Caco-2 (cell line): Measurements from ENCODE around the gene STIM2. TPM values are rescaled to one million over a fixed set of nuclear protein-coding genes. Genes with fewer than 3 reads are reported as not detected.

ENCODE experiments used
- BruUV-seq: library from RNA; stranded (reverse); fragments of 400-500 nt; replicated peaks from 2 replicates; lab custom pipeline; 2021; lab: Mats Ljungman, UMichigan
- CTCF ChIA-PET: fragments of 300-600 bp; sonication (Branson Sonifier 250); formaldehyde crosslinking; loops from one replicate; lab custom pipeline; 2022; ENCODE audit warnings: antibody characterized with exemption; lab: Charles Lee
- POLR2A ChIA-PET: fragments of 300-600 bp; sonication (Branson Sonifier 250); formaldehyde crosslinking; loops from one replicate; lab custom pipeline; 2022; ENCODE audit warnings: antibody characterized with exemption; lab: Charles Lee
- DNase-seq, 2 experiments: peaks; one replicate each; pipeline versions ENCODE4 v3.0.0 to v3.0.0-alpha.2; 2020 to 2022
- H3K27me3 ChIP-seq: replicated peaks from 2 replicates; pipeline ENCODE4 v1.6.0; 2011; ENCODE audit warnings: low read length; ENCODE audit not compliant: control insufficient read depth, insufficient read depth
- H3K36me3 ChIP-seq: 2 replicates; pipeline ENCODE4 v1.5.1; 2011; ENCODE audit warnings: low read length; ENCODE audit not compliant: control insufficient read depth, insufficient read depth
- H3K4me1 ChIP-seq: fragments of 250-450 bp; sonication (Bioruptor Pico); 2 replicates; pipeline ENCODE4 v1.5.1; 2020; ENCODE audit warnings: mild to moderate bottlenecking
- H3K4me3 ChIP-seq: 2 replicates; pipeline ENCODE4 v1.5.1; 2011; ENCODE audit warnings: low read depth, mild to moderate bottlenecking, control low read depth, low read length
- H3K9me3 ChIP-seq: fragments of 250-450 bp; sonication (Bioruptor Pico); 2 replicates; pipeline ENCODE4 v1.5.1; 2020; ENCODE audit warnings: mild to moderate bottlenecking, moderate library complexity
- H3K27ac Mint-ChIP-seq: one replicate; pipeline ENCODE4 v1.8.0; 2022; ENCODE audit warnings: mixed read lengths; ENCODE audit not compliant: unreplicated experiment
- H3K27me3 Mint-ChIP-seq: one replicate; pipeline ENCODE4 v1.8.0; 2022; ENCODE audit warnings: mixed read lengths; ENCODE audit not compliant: insufficient read depth, unreplicated experiment
- H3K36me3 Mint-ChIP-seq: one replicate; pipeline ENCODE4 v1.8.0; 2022; ENCODE audit warnings: mild to moderate bottlenecking, mixed read lengths; ENCODE audit not compliant: insufficient read depth, unreplicated experiment
- H3K4me1 Mint-ChIP-seq: one replicate; pipeline ENCODE4 v1.8.0; 2022; ENCODE audit warnings: low read depth, mixed read lengths; ENCODE audit not compliant: unreplicated experiment
- H3K4me3 Mint-ChIP-seq: one replicate; pipeline ENCODE4 v1.8.0; 2022; ENCODE audit warnings: mild to moderate bottlenecking, moderate library complexity, mixed read lengths; ENCODE audit not compliant: unreplicated experiment
- H3K9me3 Mint-ChIP-seq: one replicate; pipeline ENCODE4 v1.8.0; 2022; ENCODE audit warnings: mixed read lengths; ENCODE audit not compliant: unreplicated experiment
- intact Hi-C: fragments of 100-400 bp; cut with micrococcal nuclease; formaldehyde crosslinking; loops from one replicate; pipeline ENCODE4 v1.10.0; 2022; ENCODE audit not compliant: unreplicated experiment
- total RNA-seq: library from RNA; stranded (reverse); gene quantifications from 2 replicates; pipeline ENCODE4 v1.2.3, GENCODE V29; 2022
- TF ChIP-seq, protein P1 (sequence below), 2 experiments: fragments of 200-600 bp in 1 of 2; IDR thresholded peaks; 1 replicate in 1 of 2; 2 replicates in 1 of 2; pipeline versions ENCODE4 v1.5.1 to v1.8.0; 2011 to 2022; ENCODE audit warnings: antibody characterized with exemption in 1 of 2, control low read depth in 1 of 2, inconsistent platforms in 1 of 2, low read depth in 1 of 2, low read length in 1 of 2, mild to moderate bottlenecking in 1 of 2, moderate library complexity in 1 of 2; ENCODE audit not compliant: insufficient read depth in 1 of 2, severe bottlenecking in 1 of 2, unreplicated experiment in 1 of 2

The STIM2 gene
- total RNA-seq, 1 experiment from 2014 or later = 27.2 TPM

DNA sequence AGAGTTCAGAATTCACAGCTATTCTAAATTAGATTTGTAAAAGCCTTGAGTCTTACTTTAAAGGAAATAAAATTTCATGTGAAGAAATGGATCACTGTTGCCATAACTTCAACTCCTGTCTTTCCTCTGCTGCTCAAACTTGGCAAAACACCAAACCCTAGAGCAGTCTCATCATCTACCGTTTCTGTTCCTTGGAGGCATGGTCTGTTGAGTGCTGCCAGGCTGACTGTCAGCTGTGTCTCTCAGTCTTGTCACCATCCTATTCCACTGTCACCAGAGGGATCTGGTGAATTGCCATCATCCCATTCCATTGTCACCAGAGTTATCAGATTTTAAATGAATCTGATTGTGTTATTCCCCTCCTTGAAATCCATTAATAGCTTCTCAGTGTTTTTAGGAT lies 55.6 kb downstream of the STIM2 start:
- H3K4me1 Mint-ChIP-seq = no peaks in the 10 kb centered on the region
- POLR2A ChIA-PET = no interaction called here

DNA sequence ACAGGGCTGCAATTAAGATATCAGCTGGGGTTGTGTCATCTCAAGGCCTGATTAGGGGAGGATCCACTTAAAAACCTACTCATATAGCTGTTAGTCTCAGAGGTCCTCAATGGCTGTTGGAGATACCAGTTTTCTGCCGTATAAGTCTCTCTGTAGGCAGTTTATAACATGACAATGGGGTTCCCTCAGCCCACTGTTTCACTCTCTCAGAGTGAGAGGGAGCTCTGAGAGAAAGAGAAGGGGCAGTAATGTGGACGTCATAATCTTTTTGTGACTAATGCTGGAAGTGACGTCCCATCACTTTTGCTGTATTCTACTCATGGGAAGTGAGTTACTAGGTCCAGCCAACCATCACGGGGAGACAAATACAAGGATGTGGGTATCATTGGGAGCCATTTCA lies 70.3 kb downstream of the STIM2 start:
- no peak overlapping the region for H3K4me3 Mint-ChIP-seq
- DNase-seq = no peak
- no TSS peak for BruUV-seq
- Histone ChIP-seq H3K4me1 (no peaks in the 10 kb centered on the region), H3K27me3 (no peaks in the 10 kb centered on the region), H3K36me3 (no peaks in the 10 kb centered on the region), H3K9me3 (no peaks in the 10 kb centered on the region), H3K4me3 (no peak overlapping the region)
- CTCF ChIA-PET = no interaction called here
- no peaks in the 10 kb centered on the region for H3K36me3 Mint-ChIP-seq
- H3K9me3 Mint-ChIP-seq = no peaks in the 10 kb centered on the region
- H3K27me3 Mint-ChIP-seq = no peaks in the 10 kb centered on the region
- POLR2A ChIA-PET = no interaction called here
- TF ChIP-seq, protein P1, sequence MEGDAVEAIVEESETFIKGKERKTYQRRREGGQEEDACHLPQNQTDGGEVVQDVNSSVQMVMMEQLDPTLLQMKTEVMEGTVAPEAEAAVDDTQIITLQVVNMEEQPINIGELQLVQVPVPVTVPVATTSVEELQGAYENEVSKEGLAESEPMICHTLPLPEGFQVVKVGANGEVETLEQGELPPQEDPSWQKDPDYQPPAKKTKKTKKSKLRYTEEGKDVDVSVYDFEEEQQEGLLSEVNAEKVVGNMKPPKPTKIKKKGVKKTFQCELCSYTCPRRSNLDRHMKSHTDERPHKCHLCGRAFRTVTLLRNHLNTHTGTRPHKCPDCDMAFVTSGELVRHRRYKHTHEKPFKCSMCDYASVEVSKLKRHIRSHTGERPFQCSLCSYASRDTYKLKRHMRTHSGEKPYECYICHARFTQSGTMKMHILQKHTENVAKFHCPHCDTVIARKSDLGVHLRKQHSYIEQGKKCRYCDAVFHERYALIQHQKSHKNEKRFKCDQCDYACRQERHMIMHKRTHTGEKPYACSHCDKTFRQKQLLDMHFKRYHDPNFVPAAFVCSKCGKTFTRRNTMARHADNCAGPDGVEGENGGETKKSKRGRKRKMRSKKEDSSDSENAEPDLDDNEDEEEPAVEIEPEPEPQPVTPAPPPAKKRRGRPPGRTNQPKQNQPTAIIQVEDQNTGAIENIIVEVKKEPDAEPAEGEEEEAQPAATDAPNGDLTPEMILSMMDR (IDR thresholded peaks at IDR 0.05; ENCODE audit: insufficient read depth in 1 of 2, low read depth in 1 of 2, low read length in 1 of 2, severe bottlenecking in 1 of 2, unreplicated experiment in 1 of 2) = no peak
- intact Hi-C loops = no loop called here
- no peaks in the 10 kb centered on the region for H3K4me1 Mint-ChIP-seq
- no peak overlapping the region for H3K27ac Mint-ChIP-seq

More for the DNA sequence above, 55.6 kb downstream of the STIM2 start:
- TF ChIP-seq, protein P1 (IDR thresholded peaks at IDR 0.05; ENCODE audit: insufficient read depth in 1 of 2, low read depth in 1 of 2, low read length in 1 of 2, severe bottlenecking in 1 of 2, unreplicated experiment in 1 of 2) = no peak
- intact Hi-C loops = no loop called here
- H3K27me3 Mint-ChIP-seq = no peaks in the 10 kb centered on the region
- Histone ChIP-seq H3K4me3 (no peak overlapping the region), H3K9me3 (no peaks in the 10 kb centered on the region), H3K27me3 (no peaks in the 10 kb centered on the region), H3K4me1 (no peaks in the 10 kb centered on the region), H3K36me3 (no peaks in the 10 kb centered on the region)
- no peaks in the 10 kb centered on the region for H3K9me3 Mint-ChIP-seq
- CTCF ChIA-PET = no interaction called here
- no peak for DNase-seq
- H3K4me3 Mint-ChIP-seq = no peak overlapping the region
- no peaks in the 10 kb centered on the region for H3K36me3 Mint-ChIP-seq
- BruUV-seq = no TSS peak
- H3K27ac Mint-ChIP-seq = no peak overlapping the region

DNA sequence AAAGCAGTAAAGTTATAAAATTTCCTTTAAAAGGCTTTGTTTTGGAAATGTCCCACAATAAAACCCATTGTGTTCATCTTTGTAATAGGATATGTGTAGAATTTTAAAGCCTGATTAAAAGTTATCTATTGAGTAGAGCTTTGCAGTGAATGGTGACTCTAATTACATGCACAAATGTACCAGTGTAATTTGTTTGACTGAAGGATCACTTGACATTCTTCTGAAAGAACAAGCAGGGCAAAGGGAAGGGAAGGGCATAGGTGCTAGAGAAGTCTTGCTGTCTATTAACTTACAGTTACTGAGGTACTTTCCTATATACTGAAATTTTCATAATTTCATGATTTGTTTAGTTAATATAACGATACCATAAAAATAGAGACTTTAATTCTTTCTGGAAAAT lies 70.8 kb downstream of the STIM2 start:
- no peaks in the 10 kb centered on the region for H3K9me3 ChIP-seq
- H3K36me3 ChIP-seq = no peaks in the 10 kb centered on the region
- no peak for DNase-seq
- ChIA-PET POLR2A (no interaction called here), CTCF (no interaction called here)
- TF ChIP-seq, protein P1 (IDR thresholded peaks at IDR 0.05; ENCODE audit: insufficient read depth in 1 of 2, low read depth in 1 of 2, low read length in 1 of 2, severe bottlenecking in 1 of 2, unreplicated experiment in 1 of 2) = no peak
- Mint-ChIP-seq H3K4me3 (no peak overlapping the region), H3K27ac (no peak overlapping the region), H3K9me3 (no peaks in the 10 kb centered on the region), H3K4me1 (no peaks in the 10 kb centered on the region), H3K27me3 (no peaks in the 10 kb centered on the region), H3K36me3 (no peaks in the 10 kb centered on the region)
- H3K4me3 ChIP-seq = no peak overlapping the region
- H3K27me3 ChIP-seq = no peaks in the 10 kb centered on the region
- 0 out of 2 replicates have a peak, but pooled peaks cover 4% of the 10 kb centered on the region for H3K4me1 ChIP-seq
- intact Hi-C loops = no loop called here
- no TSS peak for BruUV-seq
